Stimulated activated CD8-positive, alpha-beta memory T cell treated with anti-CD3 and anti-CD28 coated beads, Interleukin-12 subunit alpha, Interleukin-12 subunit beta, amount 100 ng/mL, for 4 hours (primary cell): ENCODE results near the gene KIAA0319L.
"Not testable (repeated sequence)": the region's sequence is repeated elsewhere in the genome, so short reads cannot be mapped to it uniquely, and the experiment has no call there.

Experiments
- DNase-seq: peaks from one replicate; pipeline ENCODE4 v3.0.0-alpha.2; 2020; ENCODE audit warnings: low read depth

KIAA0319L gene

GRCh38 chr1:35486858-35487408 lies 70.3 kb downstream of the KIAA0319L start:
- DNase-seq, result no peak

GRCh38 chr1:35481229-35481628 lies 76.0 kb downstream of the KIAA0319L start:
- DNase-seq, result no peak

- DNase-seq, result no peak
These were observed 79.3 kb downstream of the KIAA0319L start for GRCh38 chr1:35477870-35478269.

- DNase-seq, result no peak
These were observed 81.1 kb downstream of the KIAA0319L start for GRCh38 chr1:35475856-35476674.

- no peak for DNase-seq
These were observed 81.8 kb downstream of the KIAA0319L start for GRCh38 chr1:35475356-35475755.

- DNase-seq, result not testable (repeated sequence)
These were observed 84.0 kb downstream of the KIAA0319L start for GRCh38 chr1:35473216-35473615.

- no peak for DNase-seq
These were observed 86.1 kb downstream of the KIAA0319L start for GRCh38 chr1:35470977-35471613.

GRCh38 chr1:35466120-35466519 lies 91.1 kb downstream of the KIAA0319L start:
- no peak for DNase-seq

- not testable (repeated sequence) for DNase-seq
These were observed 93.5 kb downstream of the KIAA0319L start for GRCh38 chr1:35463749-35464148.

GRCh38 chr1:35463232-35463631 lies 94.0 kb downstream of the KIAA0319L start:
- no peak for DNase-seq

GRCh38 chr1:35461966-35462651 lies 95.1 kb downstream of the KIAA0319L start:
- no peak for DNase-seq

- no peak for DNase-seq
These were observed 96.4 kb downstream of the KIAA0319L start for GRCh38 chr1:35460796-35461195.

- DNase-seq, result no peak
These were observed 102.6 kb downstream of the KIAA0319L start for GRCh38 chr1:35454616-35455015.

GRCh38 chr1:35454176-35454575 lies 103.0 kb downstream of the KIAA0319L start:
- DNase-seq, result no peak

- no peak for DNase-seq
These were observed 104.2 kb downstream of the KIAA0319L start for GRCh38 chr1:35453031-35453430.

- DNase-seq, result no peak
These were observed 105.0 kb downstream of the KIAA0319L start for GRCh38 chr1:35452106-35452774.

GRCh38 chr1:35451125-35451528 lies 106.1 kb downstream of the KIAA0319L start:
- peak; percentile 44 for DNase-seq

GRCh38 chr1:35449334-35450008 lies 107.7 kb downstream of the KIAA0319L start:
- DNase-seq, result no peak

GRCh38 chr1:35448344-35448801 lies 108.8 kb downstream of the KIAA0319L start:
- DNase-seq, result no peak

- DNase-seq, result no peak
These were observed 109.9 kb downstream of the KIAA0319L start for GRCh38 chr1:35447278-35447677.

GRCh38 chr1:35444519-35444774 lies 112.8 kb downstream of the KIAA0319L start:
- no peak for DNase-seq
